DMS79 treated with DMSO at 0.1 percent for 48 hours (cell line): ENCODE measurements around the gene CD6.
A peak's percentile ranks its signal among the peaks of the same experiment; 100 is the strongest.
"Not testable (repeated sequence)": the region's sequence is repeated elsewhere in the genome, so short reads cannot be mapped to it uniquely, and the experiment has no call there.

Experiments used
- DNase-seq: peaks from one replicate; lab custom pipeline; 2025; lab: John Stamatoyannopoulos, UW

CD6 gene

DNA sequence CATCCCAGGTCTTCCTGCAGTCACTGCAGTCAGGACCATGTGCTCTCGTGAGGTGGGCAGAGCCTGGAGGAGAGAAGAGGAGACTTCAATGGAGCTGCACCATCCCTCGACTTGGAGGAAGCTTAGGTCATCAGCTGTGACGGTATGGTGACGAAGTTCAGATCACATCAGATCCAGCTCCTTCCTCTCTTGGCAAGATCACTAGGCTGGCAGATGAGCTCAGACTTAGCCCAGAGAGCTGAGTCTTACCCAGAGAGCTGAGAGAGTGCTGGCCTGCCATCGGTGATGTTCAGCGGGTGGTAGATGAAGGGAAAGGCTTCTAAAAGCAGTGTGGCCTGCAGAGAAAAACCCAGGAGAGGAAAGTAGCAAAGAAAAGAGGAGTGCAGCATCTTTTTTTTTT lies 17.7 kb upstream of the CD6 start:
- DNase-seq = no peak

DNA sequence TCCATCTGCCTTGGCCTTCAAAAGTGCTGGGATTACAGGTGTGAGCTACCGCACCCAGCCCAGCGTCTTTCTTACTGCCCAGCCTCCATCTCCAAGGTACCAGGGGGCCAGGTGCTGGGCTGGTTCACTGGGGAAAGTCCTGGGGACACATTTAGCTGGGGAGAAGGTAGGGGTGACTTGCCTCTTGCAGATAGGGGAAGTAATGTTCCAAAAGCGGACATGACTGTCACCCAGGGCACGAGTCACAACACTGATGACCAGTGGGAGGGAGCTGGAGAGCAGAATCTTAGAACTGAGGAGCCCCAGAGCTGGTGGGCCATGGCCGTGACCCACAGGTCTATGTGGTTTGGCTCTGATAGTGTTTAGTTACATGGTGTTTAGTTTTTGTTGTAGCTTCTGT lies 17.1 kb upstream of the CD6 start:
- no peak for DNase-seq

DNA sequence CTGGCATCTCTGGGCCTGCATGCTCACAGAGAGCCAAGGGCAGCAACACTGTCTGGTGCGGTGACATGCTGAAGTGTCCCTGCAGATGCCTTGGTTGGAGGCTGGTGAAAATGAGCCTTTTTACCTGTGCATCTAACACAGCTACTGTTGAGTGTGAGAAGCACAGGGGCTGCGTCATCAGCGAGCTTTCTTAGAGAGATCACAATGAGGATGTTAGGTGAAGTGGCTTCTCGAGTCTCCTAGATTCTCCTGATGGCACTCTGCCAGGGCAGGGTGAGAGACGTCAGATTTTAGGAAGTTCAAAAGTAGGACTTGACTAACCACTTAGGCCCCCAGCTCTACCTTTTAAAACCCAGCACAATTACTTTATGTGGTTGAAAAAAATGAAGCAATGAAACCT lies 15.9 kb upstream of the CD6 start:
- peak; percentile 93 for DNase-seq

DNA sequence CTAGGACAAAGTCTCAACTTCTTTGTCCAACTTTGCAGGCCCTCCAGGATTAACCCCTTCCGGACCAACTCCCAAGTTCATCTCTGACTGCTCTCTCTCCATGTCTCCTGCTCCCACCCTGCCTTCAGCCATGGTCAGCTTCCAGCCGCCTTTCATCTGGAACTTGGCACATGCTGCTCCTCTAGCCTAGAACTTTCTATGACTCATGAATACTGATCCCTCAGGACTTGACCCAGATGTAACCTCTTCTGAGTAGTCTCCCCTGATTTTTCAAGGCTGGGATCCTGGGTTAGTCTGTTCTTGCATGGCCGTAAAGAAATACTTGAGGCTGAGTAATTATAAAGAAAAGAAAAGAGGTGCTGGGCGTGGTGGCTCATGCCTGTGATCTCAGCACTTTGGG lies 14.3 kb upstream of the CD6 start:
- DNase-seq = no peak

DNA sequence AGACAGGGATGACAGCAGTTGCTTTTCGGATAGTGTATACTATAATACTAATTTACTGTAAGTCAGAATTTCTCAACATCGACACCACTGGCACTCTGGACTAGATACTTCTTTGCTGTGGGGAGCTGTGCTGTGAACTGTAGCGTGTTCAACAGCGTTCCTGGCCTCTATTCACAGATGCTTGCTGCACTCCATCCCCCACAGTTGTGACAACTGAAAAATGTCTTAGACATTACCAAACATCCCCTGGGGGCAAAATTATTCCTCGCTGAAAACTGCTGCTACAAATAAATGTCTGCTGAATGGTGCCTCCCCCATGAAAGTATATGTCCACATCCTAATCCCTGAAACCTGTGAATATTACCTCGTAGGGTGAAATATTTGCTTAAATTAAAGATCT lies 12.0 kb upstream of the CD6 start:
- DNase-seq = no peak

DNA sequence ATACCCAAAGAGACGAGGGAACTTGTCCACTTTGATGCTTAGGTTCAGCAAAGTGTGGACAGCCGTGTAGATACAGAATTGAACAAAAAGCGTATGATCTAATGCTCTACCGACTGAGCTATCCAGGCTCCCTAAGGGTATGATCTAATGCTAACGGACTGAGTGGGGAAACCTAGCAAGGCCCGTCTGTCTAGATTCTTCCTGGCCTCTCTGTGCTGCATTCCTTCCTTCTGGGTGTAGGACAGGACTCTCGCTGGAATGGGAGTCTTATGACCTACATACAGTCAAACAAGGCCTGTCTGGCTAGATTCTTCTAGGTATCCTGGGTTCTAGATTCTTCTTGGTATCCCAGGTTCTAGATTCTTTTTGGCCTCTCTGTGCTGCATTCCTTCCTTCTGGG lies 11.1 kb upstream of the CD6 start:
- DNase-seq = no peak

DNA sequence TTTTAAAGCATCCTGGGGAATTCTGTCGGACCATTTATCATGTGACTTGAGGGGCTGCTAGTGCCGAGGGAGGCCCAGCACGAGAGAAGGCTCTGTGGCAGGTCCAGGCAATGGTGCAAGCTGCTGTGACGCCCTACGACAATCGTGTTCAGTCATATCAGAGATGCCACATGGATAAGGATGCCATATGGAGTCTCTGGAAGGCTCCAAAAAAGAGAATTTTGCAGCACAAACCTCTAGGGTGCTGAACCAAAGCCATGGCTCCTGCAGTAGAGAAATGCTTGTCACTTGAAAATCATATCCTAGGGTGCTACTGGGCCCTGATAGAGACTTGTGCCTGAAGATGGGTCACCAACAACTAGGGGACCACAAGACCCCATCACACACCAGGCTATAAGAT lies 6.7 kb upstream of the CD6 start:
- DNase-seq = no peak

DNA sequence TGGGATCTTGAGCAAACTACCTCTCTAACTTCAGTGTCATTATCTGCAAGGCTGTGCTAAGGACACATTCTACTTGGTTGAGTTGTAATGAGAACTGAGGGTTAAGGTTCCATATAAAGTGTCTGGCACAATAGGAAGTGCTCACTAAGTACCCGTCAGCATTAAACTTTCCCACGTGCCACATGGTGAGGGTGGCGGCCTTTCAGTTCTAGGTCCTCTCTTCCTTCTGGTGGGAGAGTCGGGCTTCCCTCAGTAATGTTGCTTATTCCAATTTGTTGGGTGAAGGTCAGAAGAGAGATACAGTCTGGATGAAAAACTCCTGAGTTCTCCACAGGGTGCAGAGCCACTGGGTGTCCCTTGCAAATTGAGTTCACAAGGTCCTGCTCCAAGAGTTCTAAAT lies 4.6 kb upstream of the CD6 start:
- DNase-seq = no peak

DNA sequence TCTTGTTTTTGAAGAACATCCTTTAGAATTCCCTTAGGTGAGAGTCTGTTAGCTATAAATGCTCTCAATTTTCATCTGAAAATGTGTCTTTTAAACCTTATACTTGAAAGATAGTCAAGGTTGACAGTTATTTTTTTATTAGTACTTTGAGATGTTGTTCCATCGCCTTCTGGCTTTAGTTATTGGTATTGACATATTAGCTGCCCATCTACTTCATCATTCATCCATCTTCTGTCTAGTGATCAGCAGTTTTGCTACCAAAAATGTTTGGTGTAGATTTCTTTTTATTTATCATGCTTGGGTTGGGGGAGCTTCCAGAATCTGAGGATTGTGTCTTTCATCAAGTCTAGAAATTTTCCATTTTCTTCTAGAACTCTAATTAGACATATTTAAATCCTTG lies 3.3 kb upstream of the CD6 start:
- DNase-seq = no peak

DNA sequence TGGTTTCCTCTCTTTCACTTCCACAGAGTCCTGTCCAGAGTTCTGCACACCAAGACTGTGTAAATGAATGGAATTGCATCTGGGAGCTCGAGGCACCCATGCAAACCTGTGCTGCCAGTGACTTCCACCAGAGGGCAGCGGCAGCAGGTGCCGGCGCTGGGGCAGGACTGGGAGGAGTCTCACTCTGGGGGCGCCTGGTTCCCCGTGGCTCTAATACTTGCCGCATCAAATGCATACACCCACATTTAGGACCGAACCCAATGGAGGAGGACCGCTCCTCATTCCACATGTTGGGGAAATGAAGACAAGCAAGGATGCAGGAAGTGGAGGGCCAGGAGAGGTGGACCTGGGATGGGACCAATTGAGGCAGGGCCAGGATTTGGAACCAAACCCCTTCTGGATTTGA lies 1.1 kb upstream of the CD6 start:
- no peak for DNase-seq

DNA sequence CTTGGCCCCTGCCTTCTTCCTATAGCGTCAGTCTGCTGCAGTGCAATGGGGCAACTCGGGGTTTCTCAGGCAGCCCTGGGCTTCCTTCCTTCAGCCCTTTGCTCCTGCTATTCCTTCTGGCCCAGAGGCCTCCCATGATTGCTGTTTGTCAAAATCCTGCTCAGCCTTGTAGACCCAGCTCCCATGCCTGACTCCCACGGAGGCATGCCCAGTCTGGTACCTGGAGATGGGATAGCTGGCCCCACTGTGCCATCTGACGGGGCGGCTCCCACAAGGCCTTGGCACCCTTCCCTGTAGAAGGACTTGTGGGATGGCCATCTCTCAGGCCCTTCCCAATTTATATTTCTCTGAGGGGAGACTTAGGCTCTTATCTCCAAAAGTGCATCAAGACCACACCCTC lies 590 bp upstream of the CD6 start:
- DNase-seq = no peak

DNA sequence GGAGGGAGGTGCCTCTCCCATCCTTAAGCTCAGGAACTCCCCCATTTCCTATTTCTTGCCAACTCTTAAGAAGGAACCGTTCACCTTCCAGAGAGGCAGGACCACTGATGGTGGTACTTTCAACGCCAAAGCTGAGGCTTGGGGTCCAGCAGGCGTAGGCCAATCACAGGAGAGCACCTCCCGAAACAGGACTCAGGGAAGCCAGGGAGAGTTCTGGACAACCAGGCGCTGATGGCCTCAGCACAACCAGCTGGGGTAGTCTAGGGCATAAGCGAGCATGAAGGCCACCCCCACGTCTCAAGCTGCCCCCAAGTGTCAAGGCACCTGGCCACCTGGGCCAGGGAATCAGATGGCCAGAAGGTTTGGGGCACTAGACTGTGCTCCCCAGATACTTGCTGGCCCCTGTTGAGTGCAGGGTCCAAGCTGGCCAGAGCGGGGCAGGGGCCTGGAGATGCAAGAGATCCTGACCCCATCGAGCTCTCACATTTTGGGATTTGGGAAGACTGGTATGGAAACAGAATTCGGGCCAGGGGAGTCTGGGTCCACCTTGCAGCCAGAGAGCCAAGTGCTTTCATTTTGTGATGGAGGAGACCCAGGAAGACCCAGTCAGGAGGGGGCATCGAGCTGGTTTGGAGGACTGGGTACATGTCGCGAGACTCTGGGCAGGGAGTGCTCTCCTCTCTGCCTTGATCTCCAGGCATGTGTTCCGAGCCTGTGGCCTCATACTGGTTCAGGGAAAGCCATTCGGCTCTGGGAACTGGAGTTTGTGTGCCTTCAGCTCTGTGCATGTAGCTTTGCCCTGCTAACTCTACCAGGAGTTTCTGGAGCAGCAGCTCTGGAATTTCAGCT lies 926 bp downstream of the CD6 start:
- DNase-seq = no peak

DNA sequence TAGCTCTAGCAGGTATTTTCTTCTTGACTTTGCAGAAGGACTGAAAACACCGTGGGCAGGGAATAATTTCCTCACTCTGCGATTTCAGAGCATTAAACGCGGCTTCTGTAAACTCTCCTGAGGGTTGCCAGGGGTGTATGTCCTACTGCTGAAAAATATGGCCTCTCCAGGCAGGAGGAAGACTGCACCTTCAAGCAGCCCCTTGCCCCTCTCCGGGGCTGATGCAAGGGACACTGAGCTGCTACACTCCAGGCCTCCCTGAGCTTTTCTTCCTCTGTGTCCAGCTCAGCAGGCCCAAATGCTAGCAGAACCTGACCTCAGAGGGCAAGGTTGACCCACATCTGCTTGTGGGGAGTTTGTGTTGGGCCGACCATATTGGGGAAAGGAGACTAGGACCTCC lies 2.2 kb downstream of the CD6 start:
- DNase-seq = no peak

DNA sequence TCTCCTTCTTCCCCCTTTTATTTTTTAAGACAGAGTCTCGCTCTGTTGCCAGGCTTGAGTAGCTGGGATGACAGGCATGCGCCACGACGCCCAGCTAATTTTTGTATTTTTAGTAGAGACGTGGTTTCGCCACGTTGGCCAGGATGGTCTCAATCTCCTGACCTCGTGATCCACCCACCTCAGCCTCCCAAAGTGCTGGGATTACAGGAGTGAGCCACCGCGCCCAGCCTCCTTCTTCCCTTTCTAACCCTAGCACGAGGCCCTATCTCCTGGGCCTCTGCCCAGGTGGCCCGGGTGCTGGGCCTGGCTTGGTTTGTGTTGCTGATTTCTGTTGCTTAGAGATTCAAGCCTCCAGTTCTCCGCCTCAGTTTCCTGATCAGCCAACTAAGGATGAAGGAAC lies 2.8 kb downstream of the CD6 start:
- not testable (repeated sequence) for DNase-seq

DNA sequence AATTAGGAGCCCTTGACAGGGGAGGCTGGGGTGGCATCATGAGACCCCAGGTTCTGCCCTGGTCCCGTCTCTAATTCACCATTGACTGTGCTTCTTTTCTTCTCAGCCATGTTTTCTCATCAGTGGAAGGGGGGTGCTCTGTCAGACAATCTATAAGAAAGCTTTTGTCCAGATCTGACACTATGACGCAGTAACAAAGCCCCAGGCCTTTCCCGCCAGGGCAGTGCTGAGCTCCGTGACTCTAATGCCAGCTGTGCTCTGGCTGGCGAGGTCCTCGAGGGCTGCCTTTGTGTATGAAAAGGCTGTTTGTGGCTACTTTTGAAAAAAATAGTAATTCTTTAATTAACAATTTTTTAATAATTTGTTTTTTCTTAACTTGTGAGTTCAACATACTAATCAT lies 3.2 kb downstream of the CD6 start:
- no peak for DNase-seq

DNA sequence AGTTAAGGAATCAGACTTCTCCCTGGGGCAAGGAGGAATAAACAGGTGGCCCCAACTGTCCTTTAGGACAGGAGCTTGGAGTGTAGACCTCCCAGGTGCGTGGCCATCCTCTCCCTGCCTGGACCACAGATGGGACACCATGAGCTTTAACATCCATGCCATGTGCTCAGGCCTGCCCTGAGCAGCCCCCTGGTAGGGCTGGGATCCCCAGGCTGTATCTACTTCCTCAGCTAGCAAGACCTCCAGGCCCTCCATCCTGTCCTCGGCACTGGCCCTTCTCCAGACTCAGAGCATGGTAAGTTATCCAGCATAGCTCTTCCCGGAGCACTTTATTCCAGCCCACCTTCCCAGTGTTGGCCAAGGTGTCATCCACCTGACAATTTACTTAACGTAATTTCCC lies 5.7 kb downstream of the CD6 start:
- no peak for DNase-seq

DNA sequence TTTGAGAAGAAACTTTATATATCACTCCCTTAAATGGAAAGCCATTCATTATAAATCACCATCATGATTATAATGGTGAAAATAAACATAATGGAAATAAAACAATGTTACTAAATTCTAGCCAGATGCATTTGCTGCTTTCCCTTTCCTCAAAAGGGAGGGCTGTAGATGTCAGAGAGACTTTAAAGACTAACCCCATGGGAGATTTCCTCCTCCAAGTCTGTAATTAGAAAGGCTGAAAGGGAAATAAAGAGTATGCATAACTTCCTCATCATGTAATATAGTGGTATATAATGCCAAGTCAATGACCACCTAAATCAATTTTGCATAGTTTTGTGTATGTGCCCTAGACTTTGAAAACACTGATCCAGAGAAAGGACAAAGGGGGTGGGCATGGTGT lies 6.4 kb downstream of the CD6 start:
- DNase-seq = no peak

DNA sequence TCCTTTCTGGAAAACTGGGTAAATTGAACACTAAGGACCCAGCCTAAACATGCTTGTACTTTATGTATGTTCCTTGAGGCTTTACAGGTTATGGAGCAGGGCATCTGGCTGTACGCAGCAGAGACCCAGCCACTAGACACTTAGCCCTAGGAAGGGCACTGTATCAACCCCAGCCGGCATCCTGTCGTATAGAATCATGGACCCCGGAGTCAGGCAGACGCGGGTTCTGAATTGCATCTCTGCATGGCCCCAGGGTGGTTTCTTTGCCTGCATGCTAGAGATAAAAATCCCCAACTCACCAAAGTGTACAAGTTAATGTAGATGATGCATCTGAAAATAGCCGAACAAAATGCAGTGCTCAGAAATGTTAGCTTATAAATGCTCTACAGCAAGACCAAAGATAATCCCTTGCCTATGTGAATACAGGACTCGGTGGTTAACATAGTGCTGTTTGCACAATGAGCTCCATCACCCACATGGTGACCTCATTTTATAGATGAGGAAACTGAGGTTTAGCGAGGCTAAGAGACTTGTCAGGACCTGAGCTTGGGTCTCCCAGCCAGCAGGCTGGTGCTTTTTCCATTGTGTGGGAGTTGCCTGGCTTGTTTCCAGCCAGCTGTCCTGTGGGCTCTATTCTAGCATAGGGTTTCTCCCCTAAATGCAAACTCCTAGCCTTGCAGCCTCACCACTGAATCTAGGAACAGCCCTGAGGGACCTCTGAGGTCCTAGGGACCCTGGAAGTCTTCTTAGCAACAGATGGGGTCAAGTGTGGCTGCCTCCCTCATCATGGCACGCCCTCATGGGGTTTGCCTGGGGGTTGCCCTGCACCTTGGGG lies 7.3 kb downstream of the CD6 start:
- no peak for DNase-seq

DNA sequence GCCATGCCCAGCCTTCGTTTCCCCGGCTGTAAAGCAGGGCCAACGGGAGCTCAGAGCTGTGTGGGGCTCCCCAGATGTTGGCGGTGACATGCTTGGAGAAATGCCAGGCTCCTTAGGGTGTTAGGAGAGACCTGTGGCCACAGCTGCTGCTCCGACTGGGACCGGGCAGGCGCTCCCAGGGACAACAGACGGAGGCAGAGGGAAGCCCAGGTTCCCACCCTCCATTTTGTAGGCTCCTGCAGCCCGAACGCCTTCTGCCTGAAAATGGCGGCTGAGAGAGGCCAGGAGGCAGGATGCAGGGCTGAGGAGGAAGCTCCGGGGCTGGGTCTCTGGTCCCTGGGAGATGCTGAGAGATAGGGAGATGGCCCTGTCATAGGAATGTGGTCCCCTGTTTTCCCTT lies 10.0 kb downstream of the CD6 start:
- no peak for DNase-seq

DNA sequence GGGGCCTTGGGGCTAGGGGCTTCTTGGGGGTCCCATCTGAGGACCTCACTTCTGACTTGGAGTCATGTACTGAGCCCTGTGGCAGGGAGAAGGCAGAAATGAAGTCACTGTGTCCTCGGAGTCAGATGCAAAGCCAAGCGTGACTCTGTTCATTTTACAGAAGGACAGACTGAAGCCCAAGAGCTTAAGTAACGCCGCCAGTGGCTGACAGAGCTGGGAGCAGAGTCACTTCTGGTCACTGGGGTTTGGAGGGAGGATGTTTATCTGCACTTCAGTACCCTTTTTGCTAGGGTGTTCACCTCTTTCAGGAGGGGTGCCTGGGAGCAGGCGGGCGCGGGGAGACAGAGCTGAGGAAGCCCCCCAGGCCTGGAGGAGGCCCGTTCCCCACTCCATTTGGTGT lies 10.7 kb downstream of the CD6 start:
- no peak for DNase-seq

DNA sequence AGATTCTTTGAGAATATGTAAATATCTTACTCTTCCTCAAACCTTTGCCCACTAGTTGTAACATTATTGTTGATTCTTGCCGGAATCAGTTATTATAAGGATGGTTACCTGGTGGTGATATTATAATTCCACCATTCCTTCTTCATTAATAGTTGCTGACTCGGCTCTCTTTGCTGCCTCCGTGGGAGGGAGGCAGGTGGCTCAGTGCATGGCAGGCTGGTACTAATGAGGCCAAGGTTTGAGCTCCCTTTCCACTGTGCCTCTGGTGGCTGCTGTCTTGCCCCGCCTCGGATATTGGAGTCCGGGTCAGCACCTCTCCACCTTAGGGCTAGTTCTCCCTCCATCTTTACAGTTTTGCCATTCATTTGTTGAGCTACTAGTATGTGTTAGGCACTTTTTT lies 12.7 kb downstream of the CD6 start:
- DNase-seq = no peak

DNA sequence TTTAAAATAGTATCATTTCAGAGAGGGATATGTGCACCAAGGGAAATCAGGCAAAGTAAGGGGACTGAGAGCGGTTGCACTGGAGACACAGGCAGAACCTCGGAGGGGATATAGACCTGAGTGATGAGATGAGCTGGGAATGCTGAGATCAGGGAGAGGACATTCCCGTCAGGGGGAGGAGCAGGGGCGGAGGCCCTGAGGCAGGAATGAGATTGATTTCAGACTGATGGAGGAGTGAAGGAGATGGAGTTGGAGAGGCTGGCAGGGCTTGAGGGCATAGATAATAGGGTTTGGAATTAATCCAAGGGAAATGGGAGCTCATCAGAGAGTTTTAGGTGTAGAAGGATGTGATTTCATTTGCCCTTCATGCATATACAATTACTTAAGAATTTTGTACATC lies 13.2 kb downstream of the CD6 start:
- DNase-seq = no peak

DNA sequence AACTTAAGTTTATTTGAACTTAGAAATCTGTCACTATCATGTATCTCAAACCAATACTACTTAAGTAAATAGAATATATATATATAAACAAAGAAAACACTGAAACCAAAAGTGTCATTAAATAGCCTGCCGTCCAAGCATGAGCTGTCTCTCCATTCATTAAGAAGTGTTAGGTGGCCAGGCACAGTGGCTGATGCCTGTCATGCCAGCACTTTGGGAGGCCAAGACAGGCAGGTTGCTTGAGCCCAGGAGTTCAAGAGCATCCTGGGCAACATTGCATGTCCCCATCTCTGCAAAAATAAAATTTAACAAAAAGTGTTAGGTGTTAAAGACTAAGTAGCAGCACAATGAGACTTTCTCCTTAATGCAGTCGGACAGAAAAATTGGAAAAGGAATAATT lies 14.0 kb downstream of the CD6 start:
- DNase-seq = no peak
